Activated CD4-positive, alpha-beta T cell treated with anti-CD3 and anti-CD28 coated beads, Interleukin-2, amount 50 U/mL, for 16 hours (primary cell): ENCODE results near the gene LAMA5.

Experiments used
- DNase-seq: peaks from one replicate; pipeline ENCODE4 v3.0.0-alpha.2; 2020

LAMA5 gene

DNA sequence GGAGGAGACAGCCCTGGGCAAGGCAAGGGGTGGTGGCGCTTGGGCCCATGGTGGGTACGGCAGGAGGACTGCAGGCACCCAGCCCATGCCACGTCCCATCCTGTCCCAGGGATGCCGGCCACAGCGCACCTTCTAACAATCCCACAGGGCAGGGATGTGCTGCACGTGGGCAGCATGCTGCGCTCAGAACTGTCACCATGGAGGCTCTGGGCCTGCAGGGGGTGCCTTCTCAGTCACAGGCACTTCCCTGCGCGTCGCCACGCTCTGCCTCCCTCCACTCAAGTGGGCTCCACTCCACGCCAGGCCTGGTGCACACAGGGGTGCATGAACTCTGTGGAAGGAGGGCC is 37.6 kb upstream of the LAMA5 start:
- no peak for DNase-seq

DNA sequence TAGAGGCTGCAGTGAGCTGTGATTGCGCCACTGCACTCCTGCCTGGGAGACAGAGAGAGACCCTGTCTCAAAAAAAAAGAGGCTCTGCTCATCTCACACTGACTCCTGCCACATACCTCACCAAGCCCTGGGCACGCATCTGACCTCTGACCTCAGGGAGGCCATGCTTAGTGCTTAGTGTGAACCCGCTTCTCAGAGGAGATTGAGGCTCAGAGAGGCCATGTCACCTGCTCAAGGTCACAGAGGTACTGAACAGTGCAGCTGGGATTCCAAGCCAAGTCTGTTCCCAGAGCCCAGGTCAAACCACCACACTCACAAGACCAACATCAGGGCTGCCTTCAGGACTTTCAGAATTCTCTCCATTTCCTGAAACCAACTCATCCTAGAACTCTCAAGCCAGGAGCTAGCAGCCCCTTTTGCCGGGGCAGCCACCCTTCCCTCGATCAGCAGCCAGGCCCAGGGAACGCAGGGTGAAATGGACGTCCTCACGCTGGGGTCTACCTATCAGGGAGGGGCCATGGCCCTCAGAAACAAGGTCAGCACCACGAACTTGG is 37.1 kb upstream of the LAMA5 start:
- DNase-seq = no peak

DNA sequence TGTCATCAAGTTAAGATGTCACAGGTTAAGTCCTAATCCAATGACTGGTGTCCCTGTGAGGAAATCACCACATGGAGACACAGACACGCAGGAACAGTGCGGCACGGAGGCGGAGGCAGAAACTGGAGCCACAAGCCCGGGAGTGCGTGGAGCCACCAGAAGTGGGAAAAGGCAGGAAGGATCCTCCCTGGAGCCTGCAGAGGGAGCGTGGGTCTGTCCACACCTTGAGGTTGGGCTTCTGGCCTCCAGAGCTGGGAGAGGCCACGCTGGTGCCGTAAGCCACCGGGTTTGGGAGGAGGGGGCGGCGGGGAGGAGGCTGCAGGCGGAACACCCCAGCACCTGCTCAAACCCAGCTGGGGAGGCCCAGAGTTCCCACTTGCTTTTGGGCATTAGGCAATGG is 36.2 kb upstream of the LAMA5 start:
- no peak for DNase-seq

DNA sequence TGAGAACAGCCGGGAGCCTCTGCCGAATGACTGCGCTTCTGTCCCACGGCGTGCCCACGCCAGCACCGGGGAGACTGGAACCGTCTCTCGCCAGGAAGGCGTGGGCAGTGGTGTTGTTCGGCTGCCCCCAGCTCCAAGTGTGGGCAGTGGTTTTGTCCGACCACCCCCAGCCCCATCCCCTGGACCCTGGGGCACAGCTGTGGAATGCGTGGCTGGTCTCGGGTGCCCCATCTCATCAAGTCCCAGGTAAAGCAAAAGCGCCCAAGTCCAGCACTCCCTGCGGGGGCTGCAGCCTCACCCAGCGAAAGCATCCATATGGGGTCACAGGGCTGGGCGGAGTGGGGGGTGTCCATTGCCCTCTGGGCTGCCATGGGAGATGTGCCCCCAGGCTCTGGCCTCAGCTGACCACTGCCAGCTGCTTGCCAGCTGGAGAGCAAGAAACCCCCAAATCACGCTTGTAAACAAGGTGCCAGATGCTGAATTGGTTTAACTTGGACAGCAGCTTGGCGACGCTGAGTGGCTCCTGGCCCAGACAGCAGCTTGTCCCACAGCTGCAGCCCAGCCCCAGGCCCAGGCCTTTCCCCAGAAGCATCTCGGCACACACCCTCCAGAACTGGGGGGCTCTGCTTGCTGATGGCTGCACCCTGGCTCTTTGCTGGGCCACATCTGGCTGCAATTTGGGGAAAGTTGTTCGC is 35.5 kb upstream of the LAMA5 start:
- DNase-seq = no peak

DNA sequence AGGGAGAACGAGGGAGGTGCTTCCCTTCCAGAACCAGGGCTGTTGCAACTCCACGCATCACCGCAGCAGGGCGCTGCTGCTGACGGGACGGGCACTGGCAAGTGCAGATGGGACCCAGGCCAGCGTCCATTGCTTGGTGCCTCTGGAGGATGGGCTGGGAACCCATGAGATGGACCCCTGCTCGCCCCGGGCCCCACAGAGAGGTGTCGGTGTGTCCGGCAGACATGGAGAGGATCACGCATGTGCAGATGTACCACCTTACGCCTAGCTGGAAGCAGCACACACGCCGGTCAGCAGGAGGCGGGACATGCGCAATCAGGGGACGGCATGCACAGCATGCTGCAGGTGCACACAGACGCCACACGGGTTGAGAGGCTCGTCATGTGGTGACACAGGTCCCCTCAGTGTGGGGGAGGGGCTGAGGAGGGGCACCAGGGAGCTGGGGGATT is 34.2 kb upstream of the LAMA5 start:
- no peak for DNase-seq

DNA sequence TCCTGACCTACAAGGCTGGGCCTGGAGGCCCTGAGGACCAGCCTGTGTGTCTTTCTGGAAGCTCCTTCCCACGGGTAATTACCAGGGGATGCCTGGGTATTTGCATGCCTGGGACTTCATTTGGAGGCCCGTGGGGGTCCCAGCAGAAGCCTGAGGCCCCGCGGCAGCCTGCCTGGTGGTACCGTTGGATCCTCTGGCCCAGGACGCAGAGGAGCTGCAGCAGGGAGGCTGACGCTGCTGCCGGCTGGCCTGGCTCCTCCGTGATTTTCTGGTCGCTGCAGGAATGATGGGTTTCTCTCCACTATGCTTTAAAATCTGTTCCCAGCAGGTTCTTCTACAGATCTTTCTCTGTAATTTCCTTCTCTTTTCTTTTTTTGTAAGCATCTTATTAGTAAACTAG is 33.4 kb upstream of the LAMA5 start:
- no peak for DNase-seq

- DNase-seq = no peak
These were observed 32.9 kb upstream of the LAMA5 start for GRCh38 chr20:62400021-62400420.

DNA sequence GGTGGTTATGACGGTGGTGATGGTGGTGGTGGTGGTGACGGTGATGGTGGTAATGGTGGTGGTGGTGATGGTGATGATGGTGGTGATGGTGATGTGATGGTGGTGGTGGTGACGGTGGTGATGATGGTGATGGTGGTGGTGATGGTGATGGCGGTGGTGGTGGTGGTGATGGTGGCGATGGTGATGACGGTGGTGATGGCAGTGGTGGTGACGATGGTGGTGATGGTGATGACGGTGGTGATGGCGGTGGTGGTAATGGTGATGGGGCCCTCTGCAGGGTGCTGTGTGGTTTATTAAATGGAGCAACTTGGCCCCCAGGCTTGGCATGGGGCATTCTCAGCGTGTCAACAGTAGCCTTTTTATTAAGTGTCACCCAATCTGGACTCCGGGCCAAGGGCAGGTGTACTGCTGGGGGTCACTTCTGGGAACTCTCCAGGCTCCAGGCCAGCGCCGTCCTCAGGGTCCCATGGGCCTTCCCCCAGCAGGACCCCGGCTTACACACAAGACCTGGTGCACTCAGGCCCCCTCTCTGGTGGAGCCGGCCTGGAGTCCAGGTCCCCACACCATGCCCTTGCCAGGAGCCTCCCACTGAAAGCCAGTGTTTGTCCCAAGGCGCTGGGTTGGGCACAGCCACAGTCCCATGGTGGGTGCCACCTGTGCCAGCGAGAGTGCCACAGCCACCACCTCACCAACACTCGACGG is 31.2 kb upstream of the LAMA5 start:
- no peak for DNase-seq

GRCh38 chr20:62396367-62397239 is 29.5 kb upstream of the LAMA5 start:
- DNase-seq = no peak

DNA sequence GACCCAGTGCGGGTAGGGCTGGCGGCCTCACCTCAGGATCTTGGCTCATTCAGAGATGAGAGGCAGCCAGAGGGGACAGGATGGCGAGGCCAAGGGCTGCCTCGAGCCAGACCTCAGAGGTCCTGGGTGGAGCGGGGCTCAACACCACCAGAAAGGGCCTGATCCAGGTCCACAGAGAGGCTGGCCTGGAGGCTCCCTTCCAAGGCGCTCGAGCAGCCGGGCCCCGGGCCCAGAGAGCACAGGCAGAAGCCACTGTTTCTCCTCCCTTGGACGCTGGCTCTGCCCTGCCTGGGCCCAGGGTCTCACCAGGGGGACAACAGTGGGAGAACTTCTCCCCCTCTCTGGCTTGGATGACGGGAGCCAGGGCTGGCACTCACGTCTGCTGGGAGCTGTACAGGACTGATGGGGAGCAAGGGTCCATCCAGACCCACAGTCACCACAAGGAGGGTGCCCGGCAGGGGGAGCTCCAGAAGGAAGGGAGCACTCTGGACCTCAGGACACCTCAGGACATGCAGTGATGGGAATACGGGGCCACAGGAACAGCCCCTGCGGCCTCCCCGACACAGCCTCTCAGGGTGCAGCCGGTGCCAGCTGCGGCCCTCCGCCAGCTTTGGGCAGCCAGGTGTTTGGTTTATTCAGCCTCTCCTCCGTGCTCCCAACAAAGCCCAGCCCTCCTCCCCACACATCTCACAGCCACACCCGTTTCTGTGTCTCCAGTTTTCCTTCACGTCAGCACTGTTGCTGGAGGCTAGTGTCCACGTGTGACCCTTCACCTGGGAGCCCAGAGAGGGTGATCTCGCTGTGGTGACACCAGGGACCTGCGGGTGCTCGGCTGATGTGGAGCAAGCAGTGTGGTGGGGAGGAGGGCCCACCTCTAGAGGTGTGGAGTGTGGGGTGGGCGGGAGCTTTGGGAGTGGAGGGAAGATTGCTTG is 28.5 kb upstream of the LAMA5 start:
- no peak for DNase-seq

- DNase-seq = no peak
These were observed 27.4 kb upstream of the LAMA5 start for GRCh38 chr20:62394248-62395245.

- no peak for DNase-seq
These were observed 26.7 kb upstream of the LAMA5 start for GRCh38 chr20:62393830-62394229.

DNA sequence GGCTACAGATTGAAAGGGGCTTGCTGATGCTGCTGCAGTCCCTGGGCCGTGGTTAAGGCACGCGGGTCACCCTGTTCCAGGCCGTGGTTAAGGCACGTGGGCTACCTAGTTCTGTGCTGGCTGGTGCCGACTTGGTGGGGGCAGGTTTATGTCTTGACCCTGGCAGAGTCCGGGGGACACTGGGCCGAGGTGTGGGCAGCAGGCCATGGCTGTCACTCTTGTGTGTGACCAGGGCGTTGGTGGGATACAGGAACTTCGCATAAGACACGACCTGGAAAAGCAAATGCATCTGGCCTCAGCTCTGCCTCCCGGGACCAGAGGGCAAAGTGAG is 26.2 kb upstream of the LAMA5 start:
- no peak for DNase-seq

DNA sequence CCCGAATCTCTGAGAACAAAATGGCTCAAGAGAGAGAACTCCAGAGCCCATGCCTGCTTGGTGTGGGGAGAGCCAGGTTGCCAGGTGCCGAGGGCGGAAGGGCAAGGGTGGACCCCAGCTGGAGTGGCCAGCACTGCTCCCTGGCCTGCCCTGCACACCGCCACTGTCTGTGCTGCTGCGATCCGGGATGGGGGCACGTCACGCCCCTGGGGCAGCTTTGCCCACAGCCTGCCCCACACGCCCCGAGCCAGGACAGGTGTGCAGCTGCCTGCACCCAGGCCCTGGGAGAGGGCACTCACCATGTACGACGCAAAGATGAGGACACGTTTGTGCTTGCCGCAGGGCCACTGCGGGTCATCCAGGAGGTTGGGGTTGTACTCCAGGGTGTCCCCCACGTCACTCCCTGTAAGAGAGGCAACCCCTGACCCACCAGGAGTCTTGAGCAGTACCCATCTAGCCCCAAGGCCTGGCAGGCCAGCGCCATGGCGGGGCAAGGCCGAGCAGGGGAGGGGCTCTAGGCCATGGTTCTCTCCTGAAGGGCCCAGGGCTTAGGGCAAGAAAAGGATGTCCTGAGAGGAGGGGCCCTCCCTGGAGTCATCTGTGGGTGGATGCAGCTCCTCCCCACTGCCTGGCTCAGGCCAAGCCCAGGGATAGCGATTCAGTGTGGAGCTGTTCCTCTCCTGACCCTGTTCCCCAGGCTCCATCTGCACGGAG is 25.7 kb upstream of the LAMA5 start:
- DNase-seq = no peak

DNA sequence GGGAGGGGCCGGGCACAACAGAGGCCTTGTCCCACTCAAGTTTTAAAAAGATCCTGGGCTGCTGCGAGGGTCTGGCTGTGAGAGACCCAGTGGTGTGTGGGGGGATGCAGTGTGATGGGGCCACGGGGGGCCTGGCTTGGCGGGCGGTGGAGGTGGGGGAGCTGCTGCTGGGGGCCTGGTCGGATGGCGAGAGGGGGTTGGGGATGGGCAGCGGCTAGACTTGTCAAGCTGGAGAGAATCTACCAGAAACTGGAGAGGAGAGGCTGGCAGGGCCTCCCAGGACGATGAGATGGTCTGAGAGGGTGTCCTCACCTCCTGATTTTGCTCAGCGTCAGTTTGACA is 24.9 kb upstream of the LAMA5 start:
- no peak for DNase-seq

DNA sequence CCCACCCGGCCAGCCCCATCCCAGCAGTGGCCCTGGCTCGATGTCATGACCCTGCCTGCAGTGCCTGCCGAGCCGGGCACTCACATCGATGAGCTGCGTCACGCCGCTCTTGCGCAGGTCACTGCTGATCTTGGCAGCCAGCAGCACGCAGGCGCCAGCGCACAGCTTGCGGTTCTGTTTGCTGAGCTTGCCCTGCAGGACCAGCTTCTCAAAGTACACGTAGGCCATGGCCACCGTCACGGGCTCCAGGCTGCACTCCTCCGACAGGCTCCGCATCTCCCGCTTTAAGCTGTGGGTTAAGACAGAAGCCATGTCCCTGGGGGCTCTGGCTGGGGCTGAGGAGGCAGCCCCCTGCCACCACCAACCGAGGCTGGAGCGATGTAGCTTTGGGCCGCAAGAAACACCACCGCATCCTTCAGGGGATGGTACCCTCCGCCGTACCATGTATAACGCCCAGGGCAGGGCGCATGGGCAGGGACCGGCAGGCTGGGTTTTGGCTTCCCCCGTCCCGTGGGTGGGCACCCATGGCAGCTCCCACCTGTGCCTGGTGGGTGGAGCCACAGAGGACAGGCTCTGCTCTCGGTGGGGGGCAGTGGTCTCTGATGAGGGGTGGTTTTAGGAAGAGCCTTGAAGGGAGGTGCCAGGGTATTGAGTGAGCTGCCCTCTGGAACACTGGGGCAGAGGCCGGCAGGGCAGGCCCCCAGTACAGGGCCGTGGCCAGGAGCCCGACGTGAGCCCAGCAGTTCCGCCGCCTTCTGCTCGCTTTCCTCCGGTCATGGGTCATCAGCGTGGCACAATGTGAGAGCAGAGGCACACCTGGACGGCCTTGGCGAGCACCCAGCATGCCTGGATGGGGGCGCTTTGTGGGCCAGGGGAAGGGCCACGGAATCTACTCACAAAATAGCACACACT is 24.3 kb upstream of the LAMA5 start:
- DNase-seq = no peak

- no peak for DNase-seq
These were observed 23.4 kb upstream of the LAMA5 start for GRCh38 chr20:62390317-62391164.

DNA sequence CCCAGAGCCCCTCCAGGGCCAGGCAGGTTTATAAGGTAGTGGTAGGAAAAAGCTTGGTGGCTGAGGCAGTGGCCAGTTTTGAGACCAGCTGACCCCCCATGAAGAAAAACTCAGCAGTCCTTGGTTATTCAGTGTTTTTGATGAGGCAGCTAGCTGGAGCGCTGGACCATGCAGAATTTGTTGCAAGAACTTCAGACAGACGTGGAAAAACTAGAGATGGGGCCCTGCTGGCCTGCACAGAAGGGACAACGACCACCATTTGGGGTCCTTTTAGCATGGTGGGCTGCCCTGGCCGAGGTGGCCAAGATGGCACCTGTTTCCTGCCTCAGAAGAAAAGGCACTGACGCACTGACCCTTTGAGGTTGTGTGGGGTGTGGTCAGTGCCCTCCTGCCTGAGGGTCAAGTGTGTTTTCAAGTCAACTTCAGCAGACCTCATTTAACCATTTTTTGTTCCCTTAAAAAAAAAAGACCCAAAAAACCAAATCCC is 22.5 kb upstream of the LAMA5 start:
- DNase-seq = no peak
